HG03060 (cell line): ENCODE measurements around the gene CMYA5.
"Not testable (repeated sequence)": the region's sequence is repeated elsewhere in the genome, so short reads cannot be mapped to it uniquely, and the experiment has no call there.

Source experiments
- ATAC-seq: cut with Tn5 transposase; IDR thresholded peaks from one replicate; pipeline ENCODE4 v1.9.1; 2021; ENCODE audit warnings: low read depth, moderate number of reproducible peaks; ENCODE audit not compliant: unreplicated experiment

The CMYA5 gene

GRCh38 chr5:79702606-79703380, 13.2 kb downstream of the CMYA5 start:
- ATAC-seq = no peak

- no peak for ATAC-seq
These were observed 13.7 kb downstream of the CMYA5 start for GRCh38 chr5:79703381-79703645.

- no peak for ATAC-seq
These were observed 14.9 kb downstream of the CMYA5 start for GRCh38 chr5:79704553-79704952.

- ATAC-seq = no peak
These were observed 16.0 kb downstream of the CMYA5 start for GRCh38 chr5:79705632-79706031.

GRCh38 chr5:79706317-79706716, 16.7 kb downstream of the CMYA5 start:
- ATAC-seq = not testable (repeated sequence)

- ATAC-seq = no peak
These were observed 17.9 kb downstream of the CMYA5 start for GRCh38 chr5:79707535-79707934.

- ATAC-seq = no peak
These were observed 23.1 kb downstream of the CMYA5 start for GRCh38 chr5:79712741-79713140.

GRCh38 chr5:79713727-79714126, 24.1 kb downstream of the CMYA5 start:
- no peak for ATAC-seq

GRCh38 chr5:79716839-79717238, 27.2 kb downstream of the CMYA5 start:
- ATAC-seq = no peak

GRCh38 chr5:79720096-79720495, 30.5 kb downstream of the CMYA5 start:
- no peak for ATAC-seq

GRCh38 chr5:79727451-79728355, 38.1 kb downstream of the CMYA5 start:
- ATAC-seq = no peak

- no peak for ATAC-seq
These were observed 38.8 kb downstream of the CMYA5 start for GRCh38 chr5:79728396-79728795.

- ATAC-seq = no peak
These were observed 40.0 kb downstream of the CMYA5 start for GRCh38 chr5:79729679-79730078.

- ATAC-seq = no peak
These were observed 40.9 kb downstream of the CMYA5 start for GRCh38 chr5:79730564-79730963.

GRCh38 chr5:79731775-79732174, 42.1 kb downstream of the CMYA5 start:
- ATAC-seq = no peak

GRCh38 chr5:79736528-79737514, 47.2 kb downstream of the CMYA5 start:
- no peak for ATAC-seq

GRCh38 chr5:79738349-79738748, 48.7 kb downstream of the CMYA5 start:
- ATAC-seq = no peak

GRCh38 chr5:79742549-79743136, 53.0 kb downstream of the CMYA5 start:
- no peak for ATAC-seq

- no peak for ATAC-seq
These were observed 54.4 kb downstream of the CMYA5 start for GRCh38 chr5:79743846-79744605.

- no peak for ATAC-seq
These were observed 55.6 kb downstream of the CMYA5 start for GRCh38 chr5:79745255-79745654.
